Activated T-helper 1 cell treated with anti-CD3 and anti-CD28 coated beads, Interleukin-2, amount 50 U/mL, for 16 hours (primary cell): ENCODE measurements around the gene PACSIN2.
"Not testable (repeated sequence)": the region's sequence is repeated elsewhere in the genome, so short reads cannot be mapped to it uniquely, and the experiment has no call there.

Source experiments
- DNase-seq, 2 donors: peaks; one replicate each; pipeline ENCODE4 v3.0.0-alpha.2; 2020; ENCODE audit warnings: low read depth in 1 of 2, low spot score in 1 of 2

Gene PACSIN2

DNA sequence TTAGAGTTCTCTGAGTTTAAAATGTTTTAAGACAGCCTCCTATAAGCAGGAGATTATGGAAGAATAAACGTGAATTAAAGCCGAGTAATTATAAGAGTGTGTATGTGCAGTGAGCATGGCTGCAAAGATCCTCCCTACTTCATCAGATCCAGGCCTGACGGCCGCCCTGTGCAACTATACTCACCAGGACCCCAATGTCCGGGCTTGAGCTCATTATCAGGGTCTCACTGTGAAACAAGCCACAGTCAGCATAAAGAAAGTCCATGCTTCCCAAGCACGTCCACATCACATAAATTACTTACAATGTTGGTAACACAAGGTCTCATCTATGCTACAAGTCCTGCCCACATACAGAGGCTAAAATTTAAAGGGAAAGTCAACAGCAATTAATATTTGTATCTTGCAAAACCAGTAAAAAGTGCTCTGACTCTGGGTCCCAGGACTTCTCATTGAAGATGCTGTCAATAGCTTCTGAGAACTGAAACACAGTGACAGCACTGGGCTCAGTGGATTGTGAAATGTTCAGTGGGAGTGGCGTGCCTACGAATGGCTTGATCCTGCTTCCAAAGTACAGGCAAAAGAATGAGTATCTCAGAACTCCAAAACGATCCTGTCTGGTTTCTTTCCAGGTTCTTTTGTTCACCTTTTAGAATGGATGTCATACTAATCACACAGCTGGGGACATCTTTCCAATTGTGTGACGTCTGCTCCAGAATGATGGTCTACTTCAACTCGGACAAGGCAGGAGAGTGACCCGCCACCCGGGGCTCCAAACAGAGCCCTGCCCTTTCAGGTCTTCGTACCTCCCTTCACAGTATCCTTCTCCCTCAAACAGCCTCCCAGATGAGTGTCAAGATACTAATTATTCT, 85.7 kb downstream of the PACSIN2 start:
- DNase-seq, result no peak

DNA sequence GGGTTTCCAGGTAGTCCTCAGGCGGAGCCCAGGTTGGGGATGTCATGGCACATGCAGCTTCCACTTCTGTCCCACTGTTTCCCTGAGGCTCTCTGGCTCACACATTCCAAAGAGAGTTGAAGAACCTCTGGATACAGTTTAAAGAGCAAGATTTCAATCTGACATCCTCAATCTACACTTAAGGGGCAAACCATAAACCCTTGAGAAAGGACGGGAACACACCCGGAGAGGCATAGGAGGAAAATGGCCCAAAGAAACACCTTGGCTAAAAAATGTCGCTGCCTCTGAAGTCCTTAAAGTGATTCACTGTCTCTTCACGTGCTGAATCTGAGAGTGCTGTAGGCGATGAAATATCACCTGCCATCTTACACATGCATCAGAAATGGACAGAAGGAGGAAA, 87.0 kb downstream of the PACSIN2 start:
- no peak for DNase-seq

DNA sequence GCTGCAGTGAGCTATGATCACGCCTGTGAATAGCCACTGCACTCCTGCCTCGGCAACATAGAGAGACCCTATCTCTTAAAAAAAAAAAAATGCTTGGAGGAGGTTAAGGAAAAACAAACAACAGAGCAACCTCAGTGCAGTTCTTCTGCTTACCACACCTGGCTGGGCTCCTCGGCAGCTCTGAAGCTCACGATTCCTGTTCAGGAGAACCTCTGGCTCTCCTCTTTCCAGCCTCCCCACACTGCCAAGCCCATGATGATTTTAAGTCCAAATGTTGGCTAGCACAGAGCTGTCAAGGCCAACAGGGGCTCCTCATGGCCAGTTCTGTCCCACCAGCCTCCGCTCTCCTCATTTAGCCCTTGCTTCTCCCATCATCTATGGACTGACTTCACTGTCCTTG, 88.2 kb downstream of the PACSIN2 start:
- DNase-seq, result no peak

DNA sequence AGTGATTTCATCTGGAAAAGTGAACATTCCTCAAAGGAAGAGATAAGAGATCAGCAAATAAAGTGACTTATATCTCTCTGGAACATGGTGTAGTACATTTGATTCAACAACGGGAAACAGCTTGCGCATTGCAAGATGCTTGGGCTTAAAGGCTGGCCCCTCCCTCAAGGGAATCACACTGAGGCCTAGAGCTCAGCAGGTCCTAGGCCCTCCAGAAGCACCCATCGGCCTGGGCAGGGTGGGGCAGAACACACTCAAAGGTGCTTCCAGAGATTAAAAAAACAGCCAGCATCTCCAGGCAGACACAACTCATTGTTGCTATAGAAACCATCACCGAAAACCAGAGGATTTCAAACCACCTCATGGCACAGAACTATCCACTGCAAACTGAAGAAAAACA, 88.8 kb downstream of the PACSIN2 start:
- no peak for DNase-seq

DNA sequence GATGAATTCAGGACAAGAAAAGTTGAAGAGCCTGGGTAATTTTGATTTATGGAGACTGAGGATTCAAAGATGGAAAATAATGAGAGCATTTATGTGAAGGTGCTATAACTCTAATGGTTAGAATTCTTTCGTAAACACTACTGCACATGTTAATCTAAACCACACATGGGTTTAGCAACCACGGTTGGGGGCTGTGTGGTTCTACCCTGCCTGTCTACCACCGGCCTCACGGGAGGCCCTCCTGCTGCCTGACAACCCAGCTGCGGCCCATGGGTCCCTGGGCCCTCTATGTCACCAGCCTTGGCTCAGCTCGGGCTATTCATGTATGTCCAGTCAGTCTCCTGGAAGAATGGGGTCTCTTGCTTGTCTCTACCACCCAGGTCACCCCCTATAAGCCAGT, 89.4 kb downstream of the PACSIN2 start:
- DNase-seq, result no peak

DNA sequence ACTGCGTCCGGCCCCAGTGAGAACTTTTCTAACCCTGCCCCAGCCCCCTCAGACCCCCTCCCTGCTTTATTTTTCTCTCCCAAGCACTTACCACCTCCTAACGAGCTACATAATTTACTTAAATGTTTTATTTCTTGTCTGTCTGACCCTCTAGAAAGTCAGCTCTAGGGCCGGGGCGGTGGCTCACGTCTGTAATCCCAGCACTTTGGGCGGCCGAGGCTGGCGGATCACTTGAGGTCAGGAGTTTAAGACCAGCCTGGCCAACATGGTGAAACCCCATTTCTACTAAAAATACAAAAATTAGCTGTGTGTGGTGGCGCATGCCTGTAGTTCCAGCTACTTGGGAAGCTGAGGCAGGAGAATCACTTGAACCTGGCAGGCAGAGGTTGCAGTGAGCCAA, 89.9 kb downstream of the PACSIN2 start:
- not testable (repeated sequence) for DNase-seq

DNA sequence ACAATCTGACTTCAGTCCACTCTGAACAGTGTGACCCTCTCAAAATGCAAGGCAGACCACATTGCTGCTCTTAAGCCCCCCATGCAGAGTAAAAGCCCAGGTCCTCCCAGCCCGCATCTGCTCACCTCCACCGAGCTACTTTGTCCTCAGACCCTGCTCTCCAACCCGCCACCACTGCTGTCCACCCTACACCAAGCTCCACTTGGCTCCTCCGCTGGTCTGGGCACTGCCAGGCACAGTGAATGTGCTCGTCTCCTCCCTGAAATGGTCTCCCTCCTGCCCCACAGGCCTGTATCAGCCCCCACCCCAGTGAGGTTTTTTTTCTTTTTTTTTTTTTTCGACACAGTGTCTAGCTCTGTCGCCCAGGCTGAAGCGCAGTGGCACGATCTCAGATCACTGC, 90.5 kb downstream of the PACSIN2 start:
- DNase-seq, result no peak

DNA sequence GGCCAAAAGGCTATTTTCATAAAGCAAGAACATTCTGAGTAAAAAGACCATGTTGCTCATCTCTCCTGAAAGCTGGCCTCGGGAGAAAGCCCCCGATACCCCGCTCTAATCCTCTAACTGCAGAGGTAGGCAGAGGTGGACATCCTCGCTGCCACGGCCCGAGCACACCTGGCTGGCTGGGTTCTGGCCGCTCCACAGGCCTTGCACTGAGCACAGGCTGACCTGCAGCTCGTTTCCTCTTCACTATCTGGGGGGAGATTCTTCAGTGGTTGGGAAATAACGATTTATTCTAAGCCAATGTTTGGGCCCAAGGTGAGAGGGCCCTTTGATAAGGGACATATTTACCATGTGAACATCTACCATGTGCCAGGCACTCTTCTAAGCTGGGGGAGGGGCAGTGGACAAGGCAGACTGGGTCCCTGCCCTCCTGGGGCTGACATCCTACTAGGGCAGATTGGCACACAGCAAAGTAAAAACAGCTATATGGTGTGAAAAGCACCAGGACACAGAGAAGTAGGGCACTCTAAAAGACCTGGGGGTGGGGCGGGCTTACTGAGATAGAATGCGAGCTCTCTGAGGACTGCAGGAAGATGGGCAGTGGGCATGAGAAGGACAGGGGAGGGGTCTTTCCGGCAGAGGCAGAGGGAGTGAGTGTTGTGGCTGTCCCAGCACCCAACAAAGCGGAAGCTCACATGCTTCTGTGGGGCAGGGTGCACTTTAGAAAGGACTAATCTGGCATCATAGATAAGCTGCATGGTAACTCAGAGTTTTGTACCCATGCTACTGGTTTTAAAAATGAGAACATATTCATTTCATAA, 92.4 kb downstream of the PACSIN2 start:
- DNase-seq, result no peak

DNA sequence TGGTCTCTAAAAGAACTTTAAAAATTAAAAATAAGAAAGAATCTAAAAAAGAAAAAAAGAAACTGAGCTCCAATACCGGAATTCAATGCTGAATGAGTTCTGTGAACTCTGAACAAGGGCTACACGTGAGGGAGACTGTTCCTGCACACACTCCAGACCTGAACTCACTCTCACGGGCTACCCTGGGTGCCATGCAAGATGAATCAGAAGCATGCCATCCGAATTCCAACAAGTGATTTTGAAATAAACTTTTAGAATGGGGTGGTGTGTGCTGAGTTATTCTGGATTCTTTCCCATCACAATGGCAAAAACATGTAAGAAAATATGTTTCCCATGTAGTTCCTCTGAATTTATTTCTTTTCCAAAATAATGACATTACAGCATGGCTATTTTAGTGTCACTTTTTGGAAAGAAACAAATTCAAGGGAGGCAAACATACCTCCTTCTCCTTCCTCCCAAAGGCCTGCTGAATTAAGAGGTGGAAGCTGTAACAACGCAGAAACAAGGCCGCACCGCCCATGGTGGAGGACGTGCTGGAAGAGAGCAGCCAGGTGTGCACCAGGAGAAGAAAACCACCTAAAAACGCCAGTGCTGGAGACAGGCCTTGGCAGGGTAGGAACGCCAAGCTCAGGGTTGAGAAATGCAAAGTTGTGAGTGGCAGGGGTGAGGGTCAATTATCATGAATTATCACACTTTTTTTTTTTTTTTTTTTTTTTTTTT, 94.7 kb downstream of the PACSIN2 start:
- DNase-seq, result no peak

DNA sequence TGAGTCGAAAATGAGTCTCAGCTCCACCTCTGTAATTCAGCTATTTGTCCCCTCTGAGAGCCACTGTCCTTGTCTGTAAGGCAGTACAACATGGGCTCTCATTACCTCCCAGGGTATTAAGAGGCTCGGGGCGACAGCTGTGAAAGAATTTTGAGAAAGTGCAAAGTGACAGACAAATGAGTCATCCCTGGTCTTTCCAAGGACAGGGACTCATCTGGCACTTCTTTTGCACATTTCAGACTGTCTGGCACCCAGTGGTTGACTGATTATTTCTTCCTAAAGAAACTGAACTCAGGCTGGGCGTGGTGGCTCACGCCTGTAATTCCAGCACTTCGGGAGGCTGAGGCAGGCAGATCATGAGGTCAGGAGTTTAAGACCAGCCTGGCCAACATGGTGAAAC, 95.8 kb downstream of the PACSIN2 start:
- DNase-seq, result no peak

DNA sequence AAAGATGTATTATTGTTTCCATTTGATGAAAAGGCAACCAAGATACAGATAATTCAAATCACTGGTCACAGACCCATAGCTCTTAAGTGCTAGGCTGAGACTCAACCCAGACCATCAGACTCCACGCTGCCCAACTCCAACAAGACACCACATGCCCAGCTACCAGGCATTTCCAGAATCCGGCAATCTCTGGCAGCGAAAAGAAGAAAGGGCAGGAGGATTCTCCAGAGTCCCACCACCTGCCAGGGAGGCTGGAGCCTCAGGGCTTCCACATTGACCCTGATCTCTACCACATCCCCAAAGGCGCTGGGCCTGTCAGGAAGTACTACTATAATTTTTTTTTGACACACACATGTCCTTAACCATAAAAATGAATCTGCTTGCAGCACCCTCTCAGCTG, 96.4 kb downstream of the PACSIN2 start:
- no peak for DNase-seq

DNA sequence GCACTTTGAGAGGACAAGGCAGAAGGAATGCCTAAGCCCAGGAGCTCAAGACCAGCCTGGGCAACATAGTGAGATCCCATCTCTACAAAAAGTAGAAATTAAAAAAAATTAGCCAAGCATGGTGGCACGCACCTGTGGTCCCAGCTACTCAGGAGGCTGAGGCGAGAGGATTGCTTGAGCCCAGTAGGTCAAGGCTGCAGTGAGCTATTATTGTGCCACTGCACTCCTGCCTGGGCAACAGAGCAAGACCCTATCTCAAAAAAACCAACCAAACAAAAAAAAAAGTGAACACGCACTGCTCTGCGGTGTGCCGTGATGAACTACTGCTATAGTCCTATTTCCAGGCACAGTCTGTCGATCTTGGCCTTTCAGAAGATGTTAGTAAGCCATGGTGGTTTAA, 97.6 kb downstream of the PACSIN2 start:
- DNase-seq, result not testable (repeated sequence)

DNA sequence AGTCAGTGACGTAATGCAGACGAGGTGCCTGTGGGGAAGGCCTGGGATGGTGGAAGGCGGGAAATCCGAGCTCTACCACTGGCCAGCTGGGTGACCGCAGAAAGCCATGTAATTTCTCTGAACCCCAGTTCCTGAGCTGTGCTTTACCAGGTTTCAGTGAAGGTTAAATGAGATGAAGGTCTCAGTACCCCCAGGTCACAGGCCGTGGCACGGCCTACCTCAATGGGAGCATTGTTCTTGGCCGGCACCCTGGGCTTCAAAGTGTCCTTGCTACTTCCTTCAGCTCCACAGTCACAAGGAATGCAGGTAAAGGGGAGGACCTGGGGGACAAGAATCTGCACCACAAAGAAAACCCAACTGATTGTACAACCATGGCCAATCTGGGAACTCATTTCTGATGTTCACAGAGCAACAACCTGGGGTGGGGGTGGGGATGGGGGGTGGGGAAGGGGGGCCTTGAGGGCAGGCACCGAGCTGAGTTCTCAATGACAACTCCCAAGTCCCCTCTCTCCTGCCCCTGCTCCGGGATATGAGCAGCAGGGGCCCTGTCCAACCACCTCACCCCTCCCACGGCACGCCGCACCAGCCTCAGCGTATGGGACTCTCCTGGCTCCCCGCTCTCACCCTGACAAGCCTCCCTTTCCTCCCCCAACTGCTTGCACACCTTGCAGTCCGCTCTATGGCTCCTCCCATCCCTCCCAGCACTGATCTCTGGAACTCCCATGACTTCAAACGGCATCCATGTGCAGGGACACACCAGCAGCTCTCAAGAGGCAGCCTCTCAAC, 98.8 kb downstream of the PACSIN2 start:
- DNase-seq, result no peak

DNA sequence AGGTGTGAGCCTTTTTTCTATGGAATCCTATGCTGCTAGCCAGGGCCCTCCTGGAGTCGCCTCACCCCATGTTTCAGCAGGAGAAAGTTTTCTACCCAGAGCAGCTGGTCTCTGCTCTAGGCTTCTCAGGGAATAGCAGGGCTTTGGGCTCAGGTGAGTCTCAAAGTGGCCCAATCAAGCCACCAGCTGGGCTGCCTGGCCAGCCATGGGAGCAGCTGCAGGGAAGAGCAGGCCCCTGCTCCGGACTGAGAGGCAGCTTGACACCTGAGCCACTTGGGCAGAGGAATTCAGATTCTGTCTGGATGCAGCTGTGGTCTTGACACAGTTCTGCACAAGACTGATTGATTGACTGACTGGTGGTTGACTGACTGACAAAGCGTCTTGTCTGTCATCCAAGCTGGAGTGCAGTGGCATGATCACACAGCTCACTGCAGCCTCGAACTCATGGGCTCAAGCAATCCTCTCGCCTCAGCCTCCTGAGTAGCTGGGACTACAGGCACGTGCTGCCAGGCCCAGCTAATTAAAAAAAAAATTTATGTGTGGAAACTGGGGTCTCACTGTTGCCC, 100.4 kb downstream of the PACSIN2 start:
- DNase-seq, result no peak

DNA sequence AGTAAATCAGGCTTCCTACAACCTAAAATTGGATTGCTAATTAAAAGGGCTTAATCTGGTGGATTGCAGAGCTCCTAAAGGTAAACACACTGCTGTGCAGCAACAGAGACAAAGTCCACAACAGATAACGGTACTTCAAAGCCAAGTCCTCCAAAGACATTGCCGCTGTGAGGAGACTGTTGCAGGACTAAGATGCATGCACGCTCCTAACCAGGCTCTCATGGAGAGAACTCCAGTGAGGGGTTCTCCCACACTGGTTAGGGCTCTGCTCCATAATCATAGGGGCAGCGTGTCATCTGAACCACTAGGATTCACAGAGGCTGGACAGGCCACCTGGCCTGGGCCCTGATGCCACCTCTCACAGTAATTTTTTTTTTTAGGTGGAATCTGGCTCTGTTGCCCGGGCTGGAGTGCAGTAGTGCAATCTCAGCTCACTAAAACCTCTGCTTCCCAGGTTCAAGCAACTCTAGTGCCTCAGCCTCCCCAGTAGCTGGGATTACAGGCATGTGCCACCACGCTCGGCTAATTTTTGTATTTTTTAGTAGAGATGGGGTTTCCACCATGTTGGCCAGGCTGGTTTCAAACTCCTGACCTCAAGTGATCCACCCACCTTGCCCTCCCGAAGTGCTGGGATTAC, 101.0 kb downstream of the PACSIN2 start:
- DNase-seq, result no peak

DNA sequence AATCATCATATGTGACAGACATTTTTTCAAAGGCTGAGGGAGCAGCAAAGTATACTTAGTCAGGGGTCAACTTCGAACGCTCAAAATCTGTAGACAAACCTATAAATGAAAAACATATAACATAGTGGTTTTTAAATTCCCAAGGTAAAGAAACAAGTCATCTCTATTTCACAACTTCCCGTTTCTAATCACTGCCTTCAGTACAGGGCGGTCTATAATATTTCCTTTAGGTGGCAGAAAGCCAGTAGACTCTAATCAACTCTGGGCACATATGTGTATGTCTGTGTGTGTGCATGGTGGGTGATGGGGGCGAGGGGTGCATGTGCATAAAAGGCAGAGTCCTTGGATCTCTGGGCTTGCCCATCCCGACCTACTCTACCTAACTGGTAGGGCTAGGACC, 102.9 kb downstream of the PACSIN2 start:
- no peak for DNase-seq

DNA sequence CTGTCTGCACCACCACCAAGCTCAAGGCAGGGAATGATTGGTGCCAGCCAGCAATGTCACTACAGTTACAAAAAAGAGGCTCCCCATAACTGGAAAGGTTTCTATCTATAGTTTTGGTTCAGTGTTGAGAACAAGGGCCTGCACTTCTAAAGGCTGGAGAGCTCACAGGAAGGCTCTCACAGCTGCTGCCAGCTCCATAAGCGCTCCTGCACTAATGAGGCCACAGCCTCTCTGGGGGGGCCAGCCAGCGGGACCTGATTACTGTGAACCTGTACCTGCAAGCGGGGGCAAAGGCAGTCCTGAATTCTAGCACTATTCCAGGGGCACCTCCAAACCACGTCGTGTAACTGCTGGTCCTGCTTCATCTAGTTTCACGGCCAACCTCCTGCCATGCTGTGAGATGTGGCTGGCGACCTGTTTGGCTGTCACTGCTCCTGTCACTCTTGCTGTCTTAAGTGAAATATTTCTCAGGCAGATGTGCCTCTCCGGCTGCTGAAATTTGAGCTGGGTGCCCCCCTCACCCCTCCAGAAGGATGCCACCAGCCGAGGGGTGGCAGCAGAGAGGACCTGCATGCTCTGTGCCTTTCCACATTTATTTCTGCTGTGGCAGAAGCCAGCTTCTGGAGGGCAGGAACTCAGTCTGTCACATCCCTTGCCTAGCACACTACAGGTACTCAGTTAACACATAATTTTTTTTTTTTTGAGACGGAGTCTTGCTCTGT, 104.6 kb downstream of the PACSIN2 start:
- no peak for DNase-seq

DNA sequence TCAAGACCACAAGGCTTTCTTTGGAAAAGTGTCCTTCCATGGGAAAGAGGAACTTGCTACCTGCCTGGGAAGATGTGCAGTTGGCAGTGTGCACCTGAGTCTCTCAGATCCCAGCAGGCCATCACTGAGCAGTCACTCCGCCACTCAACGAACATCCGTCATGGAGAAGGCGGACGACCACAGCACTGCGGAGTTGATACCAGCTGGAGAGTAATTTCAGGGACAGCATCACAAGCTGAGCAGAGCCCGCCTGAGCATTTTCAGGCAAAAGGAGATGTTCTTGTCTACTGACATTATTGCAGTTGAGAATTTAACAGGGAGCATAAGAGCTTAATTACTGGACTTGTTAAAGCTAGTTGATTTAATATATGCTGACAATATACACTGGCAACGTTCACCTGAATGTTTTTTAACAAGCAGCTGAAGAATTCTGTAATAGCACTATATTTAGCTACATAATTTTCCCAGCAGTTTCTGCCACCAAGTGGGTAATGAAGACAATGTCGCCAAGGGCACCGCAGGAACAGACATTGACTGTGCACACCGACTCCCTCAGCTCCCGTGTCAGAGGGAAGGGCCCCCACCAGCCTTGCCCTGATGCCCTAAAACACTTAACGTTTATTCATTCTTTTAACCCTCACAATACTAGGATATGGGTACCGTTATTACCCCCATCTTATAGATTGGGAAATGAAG, 105.4 kb downstream of the PACSIN2 start:
- DNase-seq, result no peak

DNA sequence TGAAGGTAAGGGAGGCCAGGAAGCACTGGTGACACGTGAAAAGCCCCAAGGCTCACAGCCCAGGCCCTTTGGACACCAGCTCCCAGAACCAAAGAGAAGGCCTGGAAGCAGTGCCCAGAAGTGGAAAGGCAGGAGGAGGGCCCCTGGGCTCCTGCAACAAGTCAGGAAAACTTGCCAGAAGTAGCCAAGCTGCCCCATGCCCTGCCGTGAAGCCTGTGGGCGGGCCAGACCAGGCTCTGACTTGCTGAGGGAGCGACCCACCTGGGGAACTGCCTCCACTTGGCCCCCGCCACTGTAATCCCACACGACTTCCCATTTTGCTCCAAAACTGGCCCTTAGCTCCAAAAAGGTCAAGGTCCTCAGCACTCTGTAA, 106.6 kb downstream of the PACSIN2 start:
- DNase-seq, result no peak
